ES-I3 (cell line): ENCODE results near the gene CACNA1B.

ENCODE experiments used
- H3K36me3 ChIP-seq: 2 replicates; pipeline ENCODE4 v1.6.1; 2013; ENCODE audit warnings: mild to moderate bottlenecking, low read length, control low read depth, moderate library complexity; ENCODE audit not compliant: insufficient read depth
- H3K4me1 ChIP-seq: 2 replicates; pipeline ENCODE4 v1.6.1; 2013; ENCODE audit warnings: mild to moderate bottlenecking, control low read depth, low read length; ENCODE audit not compliant: insufficient read depth
- H3K9ac ChIP-seq: 2 replicates; pipeline ENCODE4 v1.6.1; 2013; ENCODE audit warnings: low read depth, mild to moderate bottlenecking, low read length, moderate library complexity
- H3K9me3 ChIP-seq: 2 replicates; pipeline ENCODE4 v1.6.1; 2013; ENCODE audit warnings: mild to moderate bottlenecking, low read length, moderate library complexity; ENCODE audit not compliant: control insufficient read depth, insufficient read depth

The CACNA1B gene

GRCh38 chr9:138007566-138007917, 130.0 kb downstream of the CACNA1B start:
- no peak overlapping the region for H3K9ac ChIP-seq
- H3K4me1 ChIP-seq, result no peaks in the 10 kb centered on the region
- no peaks in the 10 kb centered on the region for H3K36me3 ChIP-seq
- H3K9me3 ChIP-seq, result no peaks in the 10 kb centered on the region

GRCh38 chr9:138007918-138008841, 130.6 kb downstream of the CACNA1B start:
- H3K9me3 ChIP-seq, result no peaks in the 10 kb centered on the region
- no peaks in the 10 kb centered on the region for H3K4me1 ChIP-seq
- H3K36me3 ChIP-seq, result no peaks in the 10 kb centered on the region
- no peak overlapping the region for H3K9ac ChIP-seq

GRCh38 chr9:138009016-138009802, 131.6 kb downstream of the CACNA1B start:
- Histone ChIP-seq H3K36me3 (no peaks in the 10 kb centered on the region), H3K9me3 (no peaks in the 10 kb centered on the region), H3K9ac (no peak overlapping the region), H3K4me1 (no peaks in the 10 kb centered on the region)

- H3K36me3 ChIP-seq, result no peaks in the 10 kb centered on the region
- no peak overlapping the region for H3K9ac ChIP-seq
- H3K9me3 ChIP-seq, result no peaks in the 10 kb centered on the region
- no peaks in the 10 kb centered on the region for H3K4me1 ChIP-seq
These were observed 132.5 kb downstream of the CACNA1B start for GRCh38 chr9:138009803-138010690.

GRCh38 chr9:138010861-138011260, 133.3 kb downstream of the CACNA1B start:
- H3K9me3 ChIP-seq, result no peaks in the 10 kb centered on the region
- no peak overlapping the region for H3K9ac ChIP-seq
- no peaks in the 10 kb centered on the region for H3K4me1 ChIP-seq
- H3K36me3 ChIP-seq, result no peaks in the 10 kb centered on the region

- Histone ChIP-seq H3K4me1 (no peaks in the 10 kb centered on the region), H3K9me3 (no peaks in the 10 kb centered on the region), H3K9ac (no peak overlapping the region), H3K36me3 (no peaks in the 10 kb centered on the region)
These were observed 134.4 kb downstream of the CACNA1B start for GRCh38 chr9:138011951-138012500.

- no peaks in the 10 kb centered on the region for H3K9me3 ChIP-seq
- H3K36me3 ChIP-seq, result no peaks in the 10 kb centered on the region
- H3K9ac ChIP-seq, result no peak overlapping the region
- H3K4me1 ChIP-seq, result no peaks in the 10 kb centered on the region
These were observed 135.7 kb downstream of the CACNA1B start for GRCh38 chr9:138013273-138013672.

GRCh38 chr9:138013836-138014562, 136.4 kb downstream of the CACNA1B start:
- Histone ChIP-seq H3K4me1 (no peaks in the 10 kb centered on the region), H3K9ac (no peak overlapping the region), H3K36me3 (no peaks in the 10 kb centered on the region), H3K9me3 (no peaks in the 10 kb centered on the region)

- Histone ChIP-seq H3K9ac (no peak overlapping the region), H3K36me3 (no peaks in the 10 kb centered on the region), H3K9me3 (no peaks in the 10 kb centered on the region), H3K4me1 (no peaks in the 10 kb centered on the region)
These were observed 137.0 kb downstream of the CACNA1B start for GRCh38 chr9:138014563-138014945.

GRCh38 chr9:138015021-138015829, 137.6 kb downstream of the CACNA1B start:
- H3K9ac ChIP-seq, result no peak overlapping the region
- H3K9me3 ChIP-seq, result no peaks in the 10 kb centered on the region
- no peaks in the 10 kb centered on the region for H3K36me3 ChIP-seq
- H3K4me1 ChIP-seq, result no peaks in the 10 kb centered on the region

- Histone ChIP-seq H3K9me3 (no peaks in the 10 kb centered on the region), H3K4me1 (no peaks in the 10 kb centered on the region), H3K36me3 (no peaks in the 10 kb centered on the region), H3K9ac (no peak overlapping the region)
These were observed 139.0 kb downstream of the CACNA1B start for GRCh38 chr9:138016406-138017187.

- no peaks in the 10 kb centered on the region for H3K4me1 ChIP-seq
- no peaks in the 10 kb centered on the region for H3K36me3 ChIP-seq
- no peaks in the 10 kb centered on the region for H3K9me3 ChIP-seq
These were observed 139.6 kb downstream of the CACNA1B start for GRCh38 chr9:138017200-138017599.

More at GRCh38 chr9:138017200-138017599, 139.6 kb downstream of the CACNA1B start:
- no peak overlapping the region for H3K9ac ChIP-seq
